Measurements from ENCODE around the gene TMCO2. TPM values are rescaled to one million over a fixed set of nuclear protein-coding genes. Genes with fewer than 3 reads are reported as not detected.
A peak's percentile ranks its signal among the peaks of the same experiment; 100 is the strongest.

Gene TMCO2
- total RNA-seq, 1 experiment from 2014 or later = not detected

DNA sequence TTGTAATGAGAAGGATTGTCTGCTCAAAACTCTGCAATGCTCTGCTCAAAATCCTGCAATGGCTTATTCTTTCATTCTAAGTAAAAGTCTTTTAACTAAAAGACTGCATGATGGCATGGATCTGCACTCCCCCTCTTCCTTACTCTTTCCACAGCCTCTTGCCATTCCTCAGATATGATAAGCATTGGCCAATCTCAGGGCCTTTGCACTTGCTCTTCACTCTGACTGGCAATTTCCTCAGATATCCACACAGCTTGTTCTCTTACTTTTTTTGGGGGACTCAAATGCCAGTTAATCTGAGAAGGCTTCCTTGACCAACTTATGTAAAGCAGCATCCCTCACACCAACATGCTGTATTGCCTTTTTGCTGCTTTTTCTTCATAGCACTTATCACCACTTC lies 7.5 kb downstream of the TMCO2 start (continued):
- TF ChIP-seq, protein P1, sequence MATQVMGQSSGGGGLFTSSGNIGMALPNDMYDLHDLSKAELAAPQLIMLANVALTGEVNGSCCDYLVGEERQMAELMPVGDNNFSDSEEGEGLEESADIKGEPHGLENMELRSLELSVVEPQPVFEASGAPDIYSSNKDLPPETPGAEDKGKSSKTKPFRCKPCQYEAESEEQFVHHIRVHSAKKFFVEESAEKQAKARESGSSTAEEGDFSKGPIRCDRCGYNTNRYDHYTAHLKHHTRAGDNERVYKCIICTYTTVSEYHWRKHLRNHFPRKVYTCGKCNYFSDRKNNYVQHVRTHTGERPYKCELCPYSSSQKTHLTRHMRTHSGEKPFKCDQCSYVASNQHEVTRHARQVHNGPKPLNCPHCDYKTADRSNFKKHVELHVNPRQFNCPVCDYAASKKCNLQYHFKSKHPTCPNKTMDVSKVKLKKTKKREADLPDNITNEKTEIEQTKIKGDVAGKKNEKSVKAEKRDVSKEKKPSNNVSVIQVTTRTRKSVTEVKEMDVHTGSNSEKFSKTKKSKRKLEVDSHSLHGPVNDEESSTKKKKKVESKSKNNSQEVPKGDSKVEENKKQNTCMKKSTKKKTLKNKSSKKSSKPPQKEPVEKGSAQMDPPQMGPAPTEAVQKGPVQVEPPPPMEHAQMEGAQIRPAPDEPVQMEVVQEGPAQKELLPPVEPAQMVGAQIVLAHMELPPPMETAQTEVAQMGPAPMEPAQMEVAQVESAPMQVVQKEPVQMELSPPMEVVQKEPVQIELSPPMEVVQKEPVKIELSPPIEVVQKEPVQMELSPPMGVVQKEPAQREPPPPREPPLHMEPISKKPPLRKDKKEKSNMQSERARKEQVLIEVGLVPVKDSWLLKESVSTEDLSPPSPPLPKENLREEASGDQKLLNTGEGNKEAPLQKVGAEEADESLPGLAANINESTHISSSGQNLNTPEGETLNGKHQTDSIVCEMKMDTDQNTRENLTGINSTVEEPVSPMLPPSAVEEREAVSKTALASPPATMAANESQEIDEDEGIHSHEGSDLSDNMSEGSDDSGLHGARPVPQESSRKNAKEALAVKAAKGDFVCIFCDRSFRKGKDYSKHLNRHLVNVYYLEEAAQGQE (IDR thresholded peaks at IDR 0.05; ENCODE audit: low read depth) = no peak
- TF ChIP-seq, protein P2, sequence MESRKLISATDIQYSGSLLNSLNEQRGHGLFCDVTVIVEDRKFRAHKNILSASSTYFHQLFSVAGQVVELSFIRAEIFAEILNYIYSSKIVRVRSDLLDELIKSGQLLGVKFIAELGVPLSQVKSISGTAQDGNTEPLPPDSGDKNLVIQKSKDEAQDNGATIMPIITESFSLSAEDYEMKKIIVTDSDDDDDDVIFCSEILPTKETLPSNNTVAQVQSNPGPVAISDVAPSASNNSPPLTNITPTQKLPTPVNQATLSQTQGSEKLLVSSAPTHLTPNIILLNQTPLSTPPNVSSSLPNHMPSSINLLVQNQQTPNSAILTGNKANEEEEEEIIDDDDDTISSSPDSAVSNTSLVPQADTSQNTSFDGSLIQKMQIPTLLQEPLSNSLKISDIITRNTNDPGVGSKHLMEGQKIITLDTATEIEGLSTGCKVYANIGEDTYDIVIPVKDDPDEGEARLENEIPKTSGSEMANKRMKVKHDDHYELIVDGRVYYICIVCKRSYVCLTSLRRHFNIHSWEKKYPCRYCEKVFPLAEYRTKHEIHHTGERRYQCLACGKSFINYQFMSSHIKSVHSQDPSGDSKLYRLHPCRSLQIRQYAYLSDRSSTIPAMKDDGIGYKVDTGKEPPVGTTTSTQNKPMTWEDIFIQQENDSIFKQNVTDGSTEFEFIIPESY (IDR thresholded peaks at IDR 0.05; ENCODE audit: extremely low read depth, insufficient replicate concordance, low read length) = no peak
- TF ChIP-seq CEBPB (IDR thresholded peaks at IDR 0.05; ENCODE audit: low read depth) (no peak), POLR2A (IDR thresholded peaks at IDR 0.05; ENCODE audit: borderline replicate concordance, extremely low read depth, insufficient read depth, insufficient read length) (no peak), YY1 (IDR thresholded peaks at IDR 0.05; ENCODE audit: extremely low read depth, insufficient replicate concordance, low read depth, low read length) (no peak)

DNA sequence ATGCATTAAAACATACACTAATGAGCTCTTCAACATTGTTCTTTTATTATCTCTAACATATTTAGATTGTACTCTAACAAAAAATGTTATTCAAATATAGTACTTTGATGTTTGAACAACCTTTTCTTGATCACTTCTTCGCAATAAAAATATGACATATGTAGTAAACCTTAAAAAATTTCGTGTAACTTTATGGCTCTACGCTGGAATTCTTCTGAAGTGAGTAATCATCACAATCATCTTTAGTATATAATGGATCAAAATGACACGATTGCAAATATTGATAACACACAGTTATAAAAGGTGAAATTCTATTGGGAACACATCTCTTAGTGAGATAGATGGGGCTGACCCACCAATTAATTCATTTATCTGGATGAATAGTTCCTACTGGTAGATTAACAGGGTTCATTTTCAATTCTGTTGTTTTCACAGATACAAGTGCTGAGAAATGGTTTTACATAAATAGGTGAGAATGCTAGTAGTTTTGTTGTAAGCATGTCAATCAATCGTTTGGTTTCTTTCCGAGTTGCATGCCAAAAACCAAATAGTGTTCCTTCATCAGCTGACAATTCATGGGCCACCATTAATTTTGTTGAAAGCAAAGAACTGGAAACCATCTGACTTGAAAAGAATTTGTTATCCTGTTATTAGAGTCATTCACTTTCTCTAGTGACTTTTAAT lies 8.8 kb downstream of the TMCO2 start:
- RAD21 ChIA-PET (ENCODE audit: low non-redundant PET in 1 of 2, low total read pairs in 2 of 2, uncharacterized antibody in 2 of 2, unreplicated experiment in 2 of 2) = no interaction called here
- DNase-seq (ENCODE audit: low read depth, low spot score) (no peak), ATAC-seq (no peak)
- Histone ChIP-seq H3K79me2 (ENCODE audit: insufficient read depth, low read length) (peaks cover 51% of the 10 kb centered on the region), H3K9me3 (ENCODE audit: control insufficient read depth in 1 of 2, insufficient read depth in 1 of 2, low read depth in 1 of 2, low read length in 2 of 2) (no peaks in the 10 kb centered on the region), H3K9me2 (ENCODE audit: insufficient read depth) (no peaks in the 10 kb centered on the region), H2AFZ (ENCODE audit: low read depth, low read length, poor library complexity, severe bottlenecking) (no peak overlapping the region), H4K20me1 (ENCODE audit: insufficient read depth) (no peaks in the 10 kb centered on the region), H3K36me3 (ENCODE audit: control insufficient read depth in 1 of 2, insufficient read depth in 2 of 2, low read length in 2 of 2) (peaks cover 10% of the 10 kb centered on the region in 2 experiments; a peak in 3 of 4 replicates), H3K27me3 (ENCODE audit: insufficient read depth, low read length) (no peaks in the 10 kb centered on the region), H3K4me3 (replicated peaks in 1 of 2; ENCODE audit: low read depth in 1 of 2, low read length in 2 of 2) (peak overlapping the region; percentile 99 to 100), H3K4me1 (ENCODE audit: control insufficient read depth in 1 of 2, insufficient read depth in 2 of 2, low read length in 2 of 2) (peaks cover 4 to 6% of the 10 kb centered on the region in 2 experiments), H3K4me2 (ENCODE audit: low read length) (peak overlapping the region; percentile 90), H3K27ac (ENCODE audit: low read depth, low read length) (peak overlapping the region; percentile 94; the same call in 1 of the 2 replicates), H3K9ac (ENCODE audit: low read length) (peak overlapping the region; percentile 98)
- no peak for TF ChIP-seq CBX3 (IDR thresholded peaks at IDR 0.05; ENCODE audit: low read depth)
- no peak for TF ChIP-seq EGR1 (IDR thresholded peaks at IDR 0.05; ENCODE audit: low read depth)
- TF ChIP-seq, protein P3, sequence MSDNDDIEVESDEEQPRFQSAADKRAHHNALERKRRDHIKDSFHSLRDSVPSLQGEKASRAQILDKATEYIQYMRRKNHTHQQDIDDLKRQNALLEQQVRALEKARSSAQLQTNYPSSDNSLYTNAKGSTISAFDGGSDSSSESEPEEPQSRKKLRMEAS (IDR thresholded peaks at IDR 0.05) = no peak
- TF ChIP-seq, protein P2 (IDR thresholded peaks at IDR 0.05; ENCODE audit: extremely low read depth, insufficient replicate concordance, low read length) = no peak
- CTCF ChIA-PET = no interaction called here
- POLR2A ChIA-PET = no interaction called here
- intact Hi-C loops (cut with micrococcal nuclease) = loop anchor here (5.0 kb wide), 1 partner anchor 214 kb away; the partner anchor contains the start of gene CAP1
- BruUV-seq (replicated peaks) = no TSS peak
